Left lobe of liver (tissue), 2 donors: Measurements from ENCODE around the gene ADCY2. TPM values are rescaled to one million over a fixed set of nuclear protein-coding genes. Genes with fewer than 3 reads are reported as not detected.

Source experiments
- ATAC-seq: fragments of 200-7000 bp; cut with Tn5 transposase; one replicate; pipeline ENCODE4 v1.9.1; 2020; ENCODE audit warnings: mild to moderate bottlenecking, moderate library complexity
- DNase-seq: peaks from one replicate; pipeline ENCODE4 v3.0.0-alpha.2; 2020; ENCODE audit warnings: low spot score
- total RNA-seq: library from RNA; stranded (reverse); gene quantifications from one replicate; pipeline ENCODE4 v1.2.1, GENCODE V29; 2021
- donor health status: DM: no; HTN: no; CAD: no; lungs with moderate emphysema.
- donor health status: DM: no; HTN: yes; CAD: no.

The ADCY2 gene
- total RNA-seq, 1 donor from 2014 or later = 0.35 TPM

DNA sequence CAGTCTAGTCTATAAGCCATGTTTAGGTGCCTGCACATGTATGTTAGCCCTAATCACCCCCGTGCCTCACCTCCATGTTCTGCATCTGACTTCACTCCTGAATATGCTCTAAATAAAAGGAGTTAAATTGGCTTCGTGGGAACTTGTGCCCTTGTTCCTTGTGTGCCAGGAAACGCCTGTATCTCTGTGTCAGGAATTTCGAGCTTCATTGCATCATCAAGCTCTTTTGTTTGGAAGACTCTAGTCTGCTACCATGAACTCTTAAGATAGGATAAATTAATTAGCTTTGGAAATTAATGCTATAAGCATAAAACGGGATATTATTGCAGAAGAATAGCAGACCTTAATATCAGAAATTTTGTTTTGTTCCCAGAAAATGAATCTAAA, 99.2 kb downstream of the ADCY2 start:
- ATAC-seq (no peak), DNase-seq (no peak)

DNA sequence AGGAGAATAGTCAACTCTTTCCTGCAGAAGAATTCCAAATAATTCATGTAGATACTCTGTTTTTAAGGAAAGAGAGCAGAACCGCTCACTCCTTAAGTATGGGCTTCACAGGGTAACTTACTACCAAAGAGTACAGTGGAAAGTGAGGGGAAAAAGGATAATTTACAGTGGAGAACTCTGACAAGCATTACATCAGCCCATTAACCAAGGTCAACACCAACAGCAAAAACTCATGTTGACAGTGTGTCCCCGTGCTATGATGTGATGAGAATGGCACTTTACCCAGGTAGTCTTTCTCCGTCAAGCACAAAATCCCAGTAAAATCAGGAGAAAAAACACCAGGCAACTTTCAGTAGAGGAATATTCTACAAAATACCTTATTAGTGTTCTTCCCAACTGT, 104.3 kb downstream of the ADCY2 start:
- ATAC-seq (no peak), DNase-seq (no peak)

- DNase-seq (no peak), ATAC-seq (no peak)
Observed at GRCh38 chr5:7501061-7501460, 105.1 kb downstream of the ADCY2 start.

- ATAC-seq = no peak
- no peak for DNase-seq
Observed at GRCh38 chr5:7503564-7503963, 107.6 kb downstream of the ADCY2 start.

GRCh38 chr5:7515284-7515914, 119.5 kb downstream of the ADCY2 start:
- no peak for ATAC-seq
- no peak for DNase-seq

- ATAC-seq = no peak
Observed at GRCh38 chr5:7516253-7516652, 120.3 kb downstream of the ADCY2 start.

DNA sequence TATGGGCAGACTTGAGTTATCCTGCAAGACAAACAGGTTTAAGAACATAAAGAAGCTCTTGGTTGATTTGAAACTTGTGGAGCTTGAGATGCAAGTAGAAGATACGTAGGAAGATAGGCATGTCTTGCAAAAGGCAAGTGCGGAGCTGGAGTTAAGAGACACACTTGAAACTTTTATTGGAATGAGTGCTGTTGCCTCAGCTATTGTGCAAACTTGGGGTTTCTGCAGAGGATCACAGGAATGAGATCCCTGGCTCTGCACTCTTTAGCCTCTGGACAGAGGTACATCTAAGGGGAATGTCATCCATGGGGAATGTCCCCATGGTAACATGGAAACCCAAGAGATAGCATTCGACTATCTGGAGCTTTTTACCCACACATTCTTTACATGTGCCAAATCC, 121.1 kb downstream of the ADCY2 start:
- ATAC-seq (no peak), DNase-seq (no peak)

More at GRCh38 chr5:7516253-7516652, 120.3 kb downstream of the ADCY2 start:
- no peak for DNase-seq

DNA sequence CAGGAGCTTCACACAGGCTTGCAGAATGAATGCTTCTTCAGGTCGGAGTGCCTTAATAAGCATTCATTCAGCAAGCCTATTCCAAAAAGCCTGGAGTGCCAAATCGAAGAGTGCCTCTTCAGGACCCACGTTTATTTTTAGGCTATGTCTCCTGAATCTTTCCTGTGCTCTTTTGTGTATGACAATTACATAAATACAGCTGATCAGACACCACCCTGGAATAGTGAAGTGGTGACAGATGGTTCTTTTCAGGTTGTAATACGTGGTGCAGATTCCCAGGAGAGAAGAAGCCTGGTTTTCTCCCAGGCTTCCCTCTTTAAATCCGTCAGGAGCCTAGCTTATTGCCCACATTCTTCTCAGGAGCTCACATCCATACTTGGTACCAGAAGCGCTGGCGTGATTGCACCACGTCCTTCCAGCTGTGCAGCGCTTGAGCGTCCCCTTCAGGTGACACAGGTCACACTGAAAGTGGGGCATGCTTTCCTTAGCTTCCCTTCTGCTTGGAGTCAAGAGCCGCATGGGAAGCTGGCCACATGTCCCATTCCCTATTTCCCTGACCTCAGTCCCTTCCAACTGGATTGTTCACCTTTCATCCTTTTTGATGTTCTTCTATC, 123.1 kb downstream of the ADCY2 start:
- ATAC-seq = no peak
- no peak for DNase-seq

DNA sequence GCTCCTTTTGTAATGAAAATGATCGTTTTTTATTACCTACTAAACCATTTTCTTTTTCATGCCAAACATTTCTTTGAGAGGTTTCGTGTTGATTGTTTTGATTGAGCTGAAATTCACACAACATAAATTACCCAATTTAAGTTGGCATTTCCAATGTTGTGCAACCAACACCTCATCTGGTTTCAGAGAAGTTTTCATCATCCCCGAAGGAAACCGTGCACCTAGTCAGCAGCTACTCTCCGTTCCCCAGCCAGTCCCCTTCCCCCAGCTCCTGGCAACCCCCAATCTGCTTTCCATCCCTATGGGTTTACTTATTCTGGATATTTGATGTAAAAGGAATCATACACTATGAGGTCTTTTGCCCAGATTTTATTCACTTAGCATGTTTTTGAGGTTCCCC, 123.6 kb downstream of the ADCY2 start:
- no peak for DNase-seq
- no peak for ATAC-seq

DNA sequence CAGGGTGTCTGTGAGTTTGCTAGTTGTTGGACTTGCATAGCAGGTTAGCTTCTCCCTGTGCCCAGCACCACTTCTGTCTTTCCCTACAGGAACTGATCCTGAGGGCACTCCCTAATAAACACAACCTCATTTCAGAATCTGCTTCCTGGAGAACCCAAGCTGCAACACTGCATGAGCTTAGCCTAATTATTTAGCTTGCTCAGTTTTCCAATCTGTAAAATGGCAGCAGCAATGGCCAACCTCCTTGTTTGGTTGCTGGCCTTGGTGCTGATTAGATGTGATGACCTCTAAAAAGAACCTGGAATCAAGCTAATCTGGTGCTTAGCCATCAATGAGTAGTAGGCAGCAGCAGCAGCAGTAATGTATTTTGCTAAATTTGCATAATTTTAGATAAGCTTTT, 133.9 kb downstream of the ADCY2 start:
- ATAC-seq (no peak), DNase-seq (no peak)

DNA sequence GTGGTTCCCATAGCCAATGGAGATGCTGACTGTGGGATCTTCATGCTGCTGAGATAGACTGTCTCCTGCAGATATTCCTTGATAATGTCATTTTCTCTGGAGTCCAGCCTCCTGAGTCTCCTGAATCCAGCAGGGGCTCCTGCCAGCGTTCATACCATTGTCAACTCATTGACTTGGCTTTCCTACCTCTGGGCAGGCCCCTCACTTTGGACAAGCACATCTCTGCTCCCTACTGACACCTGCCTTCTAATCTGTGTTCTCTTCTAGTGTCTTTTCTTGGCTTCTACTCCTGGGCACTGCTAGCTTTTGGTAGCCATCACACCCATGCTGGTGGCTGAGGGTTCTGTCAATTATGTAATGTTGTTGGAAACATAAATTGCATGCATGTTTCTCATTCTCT, 138.0 kb downstream of the ADCY2 start:
- no peak for DNase-seq

DNA sequence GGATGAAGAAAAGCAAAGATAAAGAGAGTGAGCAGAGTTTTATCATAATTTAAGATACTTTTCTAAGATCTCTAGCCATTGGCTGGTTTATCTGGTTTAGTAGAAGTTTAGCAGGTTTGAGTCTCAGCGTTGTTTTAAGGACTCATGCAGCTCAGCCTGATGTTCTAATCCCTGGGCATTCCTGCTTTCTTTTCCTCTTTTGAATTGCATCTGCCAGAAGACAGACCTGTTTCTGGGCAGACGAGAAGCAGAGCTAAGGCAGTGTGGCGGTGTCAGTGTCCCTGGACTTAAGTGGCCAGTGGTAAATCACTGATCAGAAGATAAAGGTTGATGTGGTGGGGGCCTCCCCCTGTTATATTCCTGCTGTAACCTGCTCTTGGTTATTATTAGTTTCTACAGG, 138.6 kb downstream of the ADCY2 start:
- no peak for DNase-seq
- no peak for ATAC-seq

More for the DNA sequence above, 138.0 kb downstream of the ADCY2 start:
- ATAC-seq = no peak

GRCh38 chr5:7537573-7537972, 141.6 kb downstream of the ADCY2 start:
- DNase-seq (no peak), ATAC-seq (no peak)

GRCh38 chr5:7539571-7539970, 143.6 kb downstream of the ADCY2 start:
- no peak for ATAC-seq
- no peak for DNase-seq

- no peak for DNase-seq
- no peak for ATAC-seq
Observed at GRCh38 chr5:7540736-7541485, 145.0 kb downstream of the ADCY2 start.

GRCh38 chr5:7541898-7542297, 146.0 kb downstream of the ADCY2 start:
- DNase-seq = no peak
- ATAC-seq = no peak

GRCh38 chr5:7546555-7546954, 150.6 kb downstream of the ADCY2 start:
- DNase-seq = no peak
- ATAC-seq = no peak

- DNase-seq = no peak
- no peak for ATAC-seq
Observed at GRCh38 chr5:7548596-7548995, 152.7 kb downstream of the ADCY2 start.

DNA sequence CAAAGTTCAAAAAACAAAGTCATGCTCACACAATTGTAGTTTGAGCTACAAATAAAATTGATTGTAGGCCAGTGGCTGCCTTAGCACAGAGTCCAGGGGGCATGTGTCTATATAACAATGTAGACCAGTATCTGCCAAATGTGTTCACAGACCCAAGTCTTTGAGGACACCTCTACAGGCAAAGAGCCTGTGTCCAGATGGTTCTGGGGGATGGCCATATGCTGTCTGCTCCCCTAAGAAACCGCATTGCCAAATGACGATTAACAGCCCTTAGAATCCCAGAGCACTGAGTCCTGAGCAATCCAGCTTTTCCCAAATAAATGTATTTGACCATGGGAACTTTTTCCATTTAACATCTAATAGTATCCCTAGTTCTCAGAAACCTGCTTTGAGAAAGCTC, 169.6 kb downstream of the ADCY2 start:
- no peak for ATAC-seq
- DNase-seq = no peak

GRCh38 chr5:7576023-7576715, 180.2 kb downstream of the ADCY2 start:
- DNase-seq (no peak), ATAC-seq (no peak)

DNA sequence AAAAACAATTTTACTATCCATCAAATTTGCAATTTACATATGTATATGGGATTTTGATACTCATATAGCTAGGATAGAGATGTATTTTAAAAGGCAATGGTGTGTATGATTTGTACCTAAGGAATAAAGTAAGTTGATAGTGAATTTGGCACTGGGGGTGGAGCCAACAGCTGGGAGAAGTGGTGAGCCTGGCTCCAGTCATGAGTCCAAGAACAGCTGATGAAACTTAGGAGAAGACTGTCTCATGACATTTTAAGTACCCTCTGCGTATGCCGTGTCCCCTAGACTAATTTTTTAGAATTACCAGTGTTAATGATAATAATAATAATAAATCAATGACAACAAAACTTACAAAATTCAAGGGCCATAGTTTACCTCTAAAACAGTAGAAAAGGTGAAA, 181.4 kb downstream of the ADCY2 start:
- no peak for ATAC-seq
- no peak for DNase-seq

GRCh38 chr5:7578071-7578470, 182.1 kb downstream of the ADCY2 start:
- DNase-seq = no peak
- no peak for ATAC-seq
